ENCODE results near the gene TRIM26.
"Not testable (repeated sequence)": the region's sequence is repeated elsewhere in the genome, so short reads cannot be mapped to it uniquely, and the experiment has no call there.

Gene TRIM26

DNA sequence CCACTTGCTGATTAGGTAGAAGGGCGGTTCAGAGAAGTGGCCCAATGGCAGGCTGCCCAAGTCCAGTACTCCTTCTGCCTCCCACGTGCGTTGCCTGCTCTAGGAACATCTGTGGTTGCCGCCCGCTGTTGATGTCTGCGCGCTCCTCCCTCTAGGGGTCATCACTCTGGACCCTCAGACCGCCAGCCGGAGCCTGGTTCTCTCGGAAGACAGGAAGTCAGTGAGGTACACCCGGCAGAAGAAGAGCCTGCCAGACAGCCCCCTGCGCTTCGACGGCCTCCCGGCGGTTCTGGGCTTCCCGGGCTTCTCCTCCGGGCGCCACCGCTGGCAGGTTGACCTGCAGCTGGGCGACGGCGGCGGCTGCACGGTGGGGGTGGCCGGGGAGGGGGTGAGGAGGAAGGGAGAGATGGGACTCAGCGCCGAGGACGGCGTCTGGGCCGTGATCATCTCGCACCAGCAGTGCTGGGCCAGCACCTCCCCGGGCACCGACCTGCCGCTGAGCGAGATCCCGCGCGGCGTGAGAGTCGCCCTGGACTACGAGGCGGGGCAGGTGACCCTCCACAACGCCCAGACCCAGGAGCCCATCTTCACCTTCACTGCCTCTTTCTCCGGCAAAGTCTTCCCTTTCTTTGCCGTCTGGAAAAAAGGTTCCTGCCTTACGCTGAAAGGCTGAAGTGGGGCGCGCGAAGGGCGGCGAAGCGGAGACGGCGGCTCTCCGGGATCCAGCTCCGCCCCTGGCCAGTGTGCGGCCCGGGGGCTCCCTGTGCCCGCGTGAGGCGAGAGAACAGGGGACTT is 41.3 kb downstream of the TRIM26 start:
- TF ChIP-seq, protein P1, sequence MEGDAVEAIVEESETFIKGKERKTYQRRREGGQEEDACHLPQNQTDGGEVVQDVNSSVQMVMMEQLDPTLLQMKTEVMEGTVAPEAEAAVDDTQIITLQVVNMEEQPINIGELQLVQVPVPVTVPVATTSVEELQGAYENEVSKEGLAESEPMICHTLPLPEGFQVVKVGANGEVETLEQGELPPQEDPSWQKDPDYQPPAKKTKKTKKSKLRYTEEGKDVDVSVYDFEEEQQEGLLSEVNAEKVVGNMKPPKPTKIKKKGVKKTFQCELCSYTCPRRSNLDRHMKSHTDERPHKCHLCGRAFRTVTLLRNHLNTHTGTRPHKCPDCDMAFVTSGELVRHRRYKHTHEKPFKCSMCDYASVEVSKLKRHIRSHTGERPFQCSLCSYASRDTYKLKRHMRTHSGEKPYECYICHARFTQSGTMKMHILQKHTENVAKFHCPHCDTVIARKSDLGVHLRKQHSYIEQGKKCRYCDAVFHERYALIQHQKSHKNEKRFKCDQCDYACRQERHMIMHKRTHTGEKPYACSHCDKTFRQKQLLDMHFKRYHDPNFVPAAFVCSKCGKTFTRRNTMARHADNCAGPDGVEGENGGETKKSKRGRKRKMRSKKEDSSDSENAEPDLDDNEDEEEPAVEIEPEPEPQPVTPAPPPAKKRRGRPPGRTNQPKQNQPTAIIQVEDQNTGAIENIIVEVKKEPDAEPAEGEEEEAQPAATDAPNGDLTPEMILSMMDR (IDR thresholded peaks at IDR 0.05; ENCODE audit: low read depth, low read length, missing control alignments): no peak
- in situ Hi-C loops (cut with HindIII; ENCODE audit: low pct_ligation_motif_present, low sequenced_read_pairs): no loop called here
- Histone ChIP-seq H3K27ac (no peak overlapping the region), H3K36me3 (replicated peaks) (no peaks in the 10 kb centered on the region), H3K4me3 (ENCODE audit: low read depth, low read length) (peak overlapping the region; percentile 15), H3K27me3 (replicated peaks) (peaks cover 58% of the 10 kb centered on the region)
- DNase-seq: peak; percentile 14

DNA sequence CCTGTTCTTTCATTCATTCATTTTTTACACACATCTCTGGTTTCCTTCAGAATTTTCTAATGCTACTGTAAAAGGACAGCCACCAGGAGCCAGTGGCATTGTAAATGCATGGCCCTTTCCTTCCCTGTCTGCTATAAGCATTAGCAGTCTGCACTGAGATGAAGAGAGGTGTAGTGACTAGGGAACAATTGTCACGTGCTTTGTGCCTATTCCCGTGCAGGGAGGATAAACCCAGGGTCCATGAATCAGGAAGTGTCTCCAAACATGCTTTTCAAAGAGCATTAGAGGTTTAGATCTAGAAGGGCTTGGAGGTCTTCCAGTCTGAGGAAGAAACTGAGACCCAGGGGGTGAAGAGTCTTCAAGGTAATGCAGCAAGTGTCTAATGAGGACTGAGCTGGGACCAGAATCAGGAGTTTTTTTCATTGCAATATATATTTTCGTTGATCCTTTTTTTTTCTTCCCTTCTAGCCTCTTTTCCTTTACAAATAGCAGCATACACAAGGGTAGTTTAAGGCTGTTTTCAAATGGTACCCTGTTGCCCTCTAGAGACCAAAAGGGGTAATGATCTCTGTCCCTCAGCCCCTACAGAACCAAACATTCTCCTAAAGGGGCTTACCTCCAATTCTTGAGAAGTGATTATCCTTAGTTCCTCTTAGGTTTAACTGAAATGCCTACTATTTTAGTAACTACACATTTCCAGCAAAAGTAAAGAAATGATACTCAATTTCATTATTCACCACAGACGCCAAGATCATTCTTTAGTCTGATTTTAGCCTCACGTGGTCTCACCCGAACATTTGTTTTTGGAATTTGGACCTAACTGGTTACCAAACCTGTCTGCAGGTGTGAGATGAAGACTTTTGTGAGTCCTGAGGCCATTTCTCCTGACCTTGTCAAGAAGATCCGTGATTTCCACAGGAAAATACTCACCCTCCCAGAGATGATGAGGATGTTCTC is 43.3 kb downstream of the TRIM26 start:
- peak; percentile 47 for DNase-seq
- Histone ChIP-seq H3K27me3 (replicated peaks) (peaks cover 57% of the 10 kb centered on the region), H3K36me3 (replicated peaks) (no peaks in the 10 kb centered on the region), H3K27ac (no peak overlapping the region), H3K4me3 (ENCODE audit: low read depth, low read length) (no peak overlapping the region)
- TF ChIP-seq, protein P1 (IDR thresholded peaks at IDR 0.05; ENCODE audit: low read depth, low read length, missing control alignments): peak; percentile 75
- in situ Hi-C loops (cut with HindIII; ENCODE audit: low pct_ligation_motif_present, low sequenced_read_pairs): no loop called here

DNA sequence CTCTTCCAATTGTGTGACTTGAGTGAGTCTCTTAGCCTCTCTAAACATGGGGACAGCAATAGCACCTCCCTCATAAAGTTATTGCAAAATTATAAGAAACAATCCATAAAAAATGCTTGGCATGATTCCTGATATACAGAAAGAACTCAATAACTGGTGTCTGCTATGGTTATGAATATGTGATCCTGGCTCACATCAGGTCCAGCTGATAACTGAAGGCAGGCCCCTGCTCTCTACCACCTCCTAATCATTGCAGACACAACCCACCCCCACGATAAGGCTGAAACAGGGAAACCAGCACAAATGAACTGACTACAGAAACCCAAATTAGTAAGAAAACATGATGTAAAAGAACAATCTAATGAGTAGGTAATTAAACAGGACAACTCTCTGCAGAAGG is 44.5 kb downstream of the TRIM26 start:
- no peak overlapping the region for H3K27ac ChIP-seq
- DNase-seq: no peak
- TF ChIP-seq, protein P1 (IDR thresholded peaks at IDR 0.05; ENCODE audit: low read depth, low read length, missing control alignments): no peak
- no peak overlapping the region for H3K4me3 ChIP-seq (ENCODE audit: low read depth, low read length)
- H3K36me3 ChIP-seq (replicated peaks): no peaks in the 10 kb centered on the region
- H3K27me3 ChIP-seq (replicated peaks): peaks cover 53% of the 10 kb centered on the region
- in situ Hi-C loops (cut with HindIII; ENCODE audit: low pct_ligation_motif_present, low sequenced_read_pairs): no loop called here

DNA sequence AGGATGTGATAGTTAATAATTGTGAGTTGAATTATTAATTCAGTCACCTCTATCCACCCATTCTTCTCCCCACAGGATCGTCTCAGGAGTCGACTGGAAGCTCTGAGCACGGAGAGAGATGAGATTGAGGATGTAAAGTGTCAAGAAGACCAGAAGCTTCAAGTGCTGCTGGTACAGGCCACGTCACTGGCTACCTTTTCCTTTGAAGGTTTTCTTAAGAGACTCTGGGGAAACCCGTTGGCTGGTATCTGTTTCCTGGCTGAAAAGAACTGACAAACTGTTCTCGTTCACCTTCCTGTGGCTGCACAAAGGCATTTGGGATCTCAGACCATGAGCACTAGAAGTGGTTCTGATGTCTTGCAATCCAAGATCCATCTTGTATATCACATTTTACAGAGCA is 46.1 kb downstream of the TRIM26 start:
- Histone ChIP-seq H3K36me3 (replicated peaks) (no peaks in the 10 kb centered on the region), H3K4me3 (ENCODE audit: low read depth, low read length) (no peak overlapping the region), H3K27me3 (replicated peaks) (peaks cover 41% of the 10 kb centered on the region), H3K27ac (no peak overlapping the region)
- TF ChIP-seq, protein P1 (IDR thresholded peaks at IDR 0.05; ENCODE audit: low read depth, low read length, missing control alignments): no peak
- DNase-seq: no peak
- in situ Hi-C loops (cut with HindIII; ENCODE audit: low pct_ligation_motif_present, low sequenced_read_pairs): no loop called here

DNA sequence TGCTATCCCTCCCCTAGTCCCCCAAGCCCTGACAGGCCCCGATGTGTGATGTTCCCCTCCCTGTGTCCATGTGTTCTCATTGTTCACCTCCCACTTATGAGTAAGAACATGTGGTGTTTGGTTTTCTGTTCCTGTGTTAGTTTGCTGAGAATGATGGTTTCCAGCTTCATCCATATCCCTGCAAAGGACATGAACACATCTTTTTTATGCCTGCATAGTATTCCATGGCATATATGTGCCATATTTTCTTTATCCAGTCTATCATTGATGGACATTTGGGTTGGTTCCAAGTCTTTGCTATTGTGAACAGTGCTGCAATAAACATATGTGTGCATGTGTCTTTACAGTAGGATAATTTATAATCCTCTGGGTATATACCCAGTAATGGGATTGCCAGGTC is 48.0 kb downstream of the TRIM26 start:
- DNase-seq; in situ Hi-C loops (cut with HindIII; ENCODE audit: low pct_ligation_motif_present, low sequenced_read_pairs); H3K27ac ChIP-seq; H3K36me3 ChIP-seq (replicated peaks); H3K4me3 ChIP-seq (ENCODE audit: low read depth, low read length): not testable (repeated sequence)
- H3K27me3 ChIP-seq (replicated peaks): peaks cover 23% of the 10 kb centered on the region

DNA sequence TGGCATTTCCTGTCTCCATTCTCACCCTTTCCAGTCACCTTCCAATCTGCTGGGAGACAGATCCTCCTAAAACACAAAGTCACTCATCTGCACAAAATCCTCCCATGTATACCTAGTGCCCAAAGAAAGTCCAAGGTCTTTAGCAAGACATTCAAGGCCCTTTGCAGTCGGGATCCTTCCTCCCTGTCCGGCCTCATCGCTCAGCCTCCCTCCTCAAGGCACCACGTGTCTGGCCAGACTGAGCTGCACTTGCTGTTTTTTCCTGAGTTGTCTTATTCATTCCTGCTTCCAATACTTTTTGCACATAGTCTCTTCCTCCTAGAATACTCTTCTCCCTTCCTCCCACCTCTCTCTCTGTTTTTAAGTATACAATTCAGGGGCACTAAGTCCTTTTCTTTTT is 48.5 kb downstream of the TRIM26 start:
- H3K27ac ChIP-seq: no peak overlapping the region
- H3K4me3 ChIP-seq (ENCODE audit: low read depth, low read length): no peak overlapping the region
- TF ChIP-seq, protein P1 (IDR thresholded peaks at IDR 0.05; ENCODE audit: low read depth, low read length, missing control alignments): no peak
- no peak for DNase-seq
- no peaks in the 10 kb centered on the region for H3K36me3 ChIP-seq (replicated peaks)
- in situ Hi-C loops (cut with HindIII; ENCODE audit: low pct_ligation_motif_present, low sequenced_read_pairs): no loop called here
- H3K27me3 ChIP-seq (replicated peaks): peaks cover 20% of the 10 kb centered on the region
